NCI-H2107 treated with DMSO at 0.1 percent for 48 hours (cell line): Measurements from ENCODE around the gene BMPER.
"Not testable (repeated sequence)": the region's sequence is repeated elsewhere in the genome, so short reads cannot be mapped to it uniquely, and the experiment has no call there.

ENCODE experiments used
- DNase-seq: peaks from one replicate; lab custom pipeline; 2025; ENCODE audit not compliant: unreplicated experiment; lab: John Stamatoyannopoulos, UW

The BMPER gene

GRCh38 chr7:34165927-34166550 lies 260.7 kb downstream of the BMPER start:
- DNase-seq, result no peak

- DNase-seq, result no peak
These were observed 262.7 kb downstream of the BMPER start for GRCh38 chr7:34168013-34168412.

DNA sequence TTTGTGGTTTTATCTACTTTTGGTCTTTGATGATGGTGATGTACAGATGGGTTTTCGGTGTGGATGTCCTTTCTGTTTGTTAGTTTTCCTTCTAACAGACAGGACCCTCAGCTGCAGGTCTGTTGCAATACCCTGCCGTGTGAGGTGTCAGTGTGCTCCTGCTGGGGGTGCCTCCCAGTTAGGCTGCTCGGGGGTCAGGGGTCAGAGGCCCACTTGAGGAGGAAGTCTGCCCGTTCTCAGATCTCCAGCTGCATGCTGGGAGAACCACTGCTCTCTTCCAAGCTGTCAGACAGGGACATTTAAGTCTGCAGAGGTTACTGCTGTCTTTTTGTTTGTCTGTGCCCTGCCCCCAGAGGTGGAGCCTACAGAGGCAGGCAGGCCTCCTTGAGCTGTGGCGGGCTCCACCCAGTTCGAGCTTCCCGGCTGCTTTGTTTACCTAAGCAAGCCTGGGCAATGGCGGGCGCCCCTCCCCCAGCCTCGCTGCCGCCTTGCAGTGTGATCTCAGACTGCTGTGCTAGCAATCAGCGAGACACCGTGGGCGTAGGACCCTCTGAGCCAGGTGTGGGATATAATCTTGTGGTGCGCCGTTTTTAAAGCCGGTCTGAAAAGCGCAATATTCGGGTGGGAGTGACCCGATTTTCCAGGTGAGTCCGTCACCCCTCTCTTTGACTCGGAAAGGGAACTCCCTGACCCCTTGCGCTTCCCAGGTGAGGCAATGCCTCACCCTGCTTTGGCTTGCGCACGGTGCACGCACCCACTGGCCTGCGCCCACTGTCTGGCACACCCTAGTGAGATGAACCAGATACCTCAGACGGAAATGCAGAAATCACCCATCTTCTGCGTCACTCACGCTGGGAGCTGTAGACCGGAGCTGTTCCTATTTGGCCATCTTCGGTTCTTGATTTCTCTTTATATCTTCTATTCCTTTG lies 269.6 kb downstream of the BMPER start:
- DNase-seq, result not testable (repeated sequence)

- DNase-seq, result no peak
These were observed 270.5 kb downstream of the BMPER start for GRCh38 chr7:34175837-34176236.

DNA sequence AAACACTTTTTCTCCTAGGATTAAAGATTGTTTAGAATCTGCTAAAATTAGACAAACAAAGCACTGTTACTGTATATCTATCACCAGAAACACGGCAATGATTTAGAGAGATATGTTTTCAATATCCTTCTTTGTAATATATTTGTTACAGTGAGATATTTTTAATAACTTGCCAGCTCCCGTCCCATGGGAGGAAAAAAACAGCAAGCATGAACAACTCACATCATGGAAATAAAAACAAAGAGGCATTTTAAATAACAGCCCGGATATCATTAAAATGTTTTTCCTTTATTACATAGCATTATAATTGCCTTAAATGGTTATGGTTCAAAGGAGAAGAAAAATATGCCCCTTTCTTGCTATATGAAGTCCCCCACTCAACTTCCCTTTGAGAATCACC lies 272.1 kb downstream of the BMPER start:
- DNase-seq, result no peak

DNA sequence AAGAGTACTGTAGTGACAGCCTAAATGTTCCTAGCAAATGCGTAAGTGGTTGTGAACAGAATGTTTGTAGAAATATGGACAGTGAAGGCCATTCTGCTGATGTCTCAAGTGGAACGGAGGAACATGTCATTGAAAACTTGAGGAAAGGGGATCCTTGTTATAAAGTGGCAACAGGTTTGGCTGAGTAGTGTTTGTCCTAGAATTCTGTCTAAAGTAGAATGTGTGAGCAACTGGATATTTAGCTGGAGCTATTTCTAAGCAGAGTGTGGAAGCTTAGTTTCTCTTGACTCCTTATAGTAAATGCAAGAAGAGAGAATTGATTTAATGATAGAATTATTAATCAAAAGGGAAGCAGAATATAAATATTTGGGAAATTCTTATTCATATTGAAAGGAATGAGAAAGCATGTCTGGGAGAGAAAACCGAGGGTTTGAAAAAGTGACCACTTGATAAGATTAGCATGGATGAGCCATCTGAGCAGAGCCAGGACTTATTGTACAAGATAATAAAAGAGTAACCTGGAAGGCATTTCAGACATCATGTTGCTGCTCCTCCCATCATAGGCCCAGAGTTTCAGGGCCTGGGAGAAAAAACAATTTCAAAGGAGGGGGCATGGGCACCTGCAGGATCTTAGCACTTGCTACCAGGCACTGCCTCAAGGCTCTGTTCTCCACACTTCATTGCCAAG lies 276.1 kb downstream of the BMPER start:
- DNase-seq, result no peak

DNA sequence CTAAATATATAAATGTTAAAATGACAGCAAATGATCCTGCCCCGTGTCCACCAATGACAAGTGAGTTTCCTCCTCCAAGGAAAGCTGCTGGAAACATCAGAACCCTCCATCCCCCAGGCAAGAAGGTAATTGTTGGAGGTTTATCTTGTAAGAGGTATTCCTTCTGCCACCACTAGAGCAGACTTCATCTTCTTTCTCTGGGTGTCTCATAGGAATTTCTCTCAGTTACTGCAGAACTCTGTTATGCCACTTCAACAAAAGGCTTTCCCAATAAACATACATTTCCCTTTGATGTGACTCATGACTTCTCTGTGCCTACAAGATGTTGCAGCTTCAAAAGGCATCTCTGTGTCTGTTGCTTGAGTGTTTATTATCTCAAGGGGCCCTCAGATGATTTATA lies 279.1 kb downstream of the BMPER start:
- DNase-seq, result no peak

GRCh38 chr7:34187798-34188307 lies 282.5 kb downstream of the BMPER start:
- no peak for DNase-seq

GRCh38 chr7:34189031-34189430 lies 283.7 kb downstream of the BMPER start:
- no peak for DNase-seq

- no peak for DNase-seq
These were observed 285.0 kb downstream of the BMPER start for GRCh38 chr7:34190299-34190698.

DNA sequence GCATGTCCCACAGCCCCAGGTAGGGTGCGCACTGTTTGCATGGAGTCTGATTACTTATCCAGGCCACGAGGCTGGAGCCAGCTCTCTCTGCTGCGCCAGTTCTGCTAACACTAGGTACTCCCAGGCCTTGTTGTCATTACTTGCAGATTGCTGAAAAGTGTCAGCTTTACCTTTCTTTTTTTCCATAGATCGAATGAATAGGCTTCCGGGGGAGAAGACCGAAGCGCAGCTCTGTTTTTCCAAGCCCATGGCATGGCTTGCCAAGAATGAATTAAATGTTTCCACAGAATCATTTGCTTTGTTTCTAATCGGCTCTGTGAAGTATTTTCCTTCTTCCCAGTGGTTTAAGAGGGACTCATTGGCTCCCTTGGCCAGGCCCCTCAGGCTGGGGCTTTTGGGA lies 285.8 kb downstream of the BMPER start:
- no peak for DNase-seq

- DNase-seq, result no peak
These were observed 286.6 kb downstream of the BMPER start for GRCh38 chr7:34191771-34192479.

DNA sequence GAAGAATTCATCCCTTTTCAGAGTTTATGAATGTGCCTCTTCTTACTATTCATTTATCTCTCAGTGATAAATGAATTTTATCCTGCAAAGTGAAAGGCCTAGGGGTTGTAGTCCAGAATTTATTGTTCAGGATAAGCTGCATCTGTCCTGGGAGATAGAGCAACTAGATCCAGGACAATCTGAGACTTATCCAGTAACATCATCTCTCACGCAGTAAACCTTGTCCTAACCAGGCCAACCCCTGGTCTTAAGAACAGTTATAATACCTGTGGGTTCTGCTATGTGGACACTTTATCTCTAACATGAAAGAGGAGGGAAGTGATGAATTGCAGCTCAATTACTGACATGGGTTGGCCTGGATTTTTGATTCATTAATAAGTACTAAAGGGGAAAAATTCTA lies 287.6 kb downstream of the BMPER start:
- no peak for DNase-seq

- DNase-seq, result no peak
These were observed 292.9 kb downstream of the BMPER start for GRCh38 chr7:34198231-34198641.
